GM23338 (cell line): ENCODE measurements around the gene HSPA12A. TPM values are rescaled to one million over a fixed set of nuclear protein-coding genes. Genes with fewer than 3 reads are reported as not detected.

ENCODE experiments used
- ATAC-seq: fragments of 200-7000 bp; cut with Tn5 transposase; 3 replicates; pipeline ENCODE4 v1.9.1; 2020
- DNase-seq: peaks from one replicate; pipeline ENCODE4 v3.0.0-alpha.2; 2015; ENCODE audit warnings: low spot score
- H2AFZ ChIP-seq: fragments of 200-600 bp; sonication (generic); 2 replicates; pipeline ENCODE4 v1.8.0; 2016; ENCODE audit warnings: antibody characterized with exemption, mild to moderate bottlenecking, moderate library complexity
- H3F3A ChIP-seq: fragments of 200-600 bp; sonication (generic); replicated peaks from 2 replicates; pipeline ENCODE4 v1.8.0; 2017; ENCODE audit warnings: antibody characterized with exemption, mixed run types, low read depth
- H3K27ac ChIP-seq: fragments of 200-600 bp; sonication (generic); 2 replicates; pipeline ENCODE4 v1.6.1; 2016; ENCODE audit warnings: low read depth
- H3K27me3 ChIP-seq: fragments of 200-600 bp; sonication (generic); 2 replicates; pipeline ENCODE4 v1.8.0; 2016; ENCODE audit warnings: mild to moderate bottlenecking, mixed run types, moderate library complexity; ENCODE audit not compliant: insufficient read depth
- H3K36me3 ChIP-seq: fragments of 200-600 bp; sonication (generic); 2 replicates; pipeline ENCODE4 v1.8.0; 2016; ENCODE audit warnings: mild to moderate bottlenecking; ENCODE audit not compliant: insufficient read depth
- H3K4me1 ChIP-seq: fragments of 200-600 bp; sonication (generic); 2 replicates; pipeline ENCODE4 v1.8.0; 2016; ENCODE audit warnings: mild to moderate bottlenecking, moderate library complexity; ENCODE audit not compliant: insufficient read depth
- H3K4me2 ChIP-seq: fragments of 200-600 bp; sonication (generic); 2 replicates; pipeline ENCODE4 v1.7.1; 2017; ENCODE audit warnings: mixed run types
- H3K4me3 ChIP-seq: fragments of 200-600 bp; sonication (generic); 2 replicates; pipeline ENCODE4 v1.6.1; 2016; ENCODE audit warnings: mixed run types
- H3K79me2 ChIP-seq: fragments of 200-600 bp; sonication (generic); replicated peaks from 2 replicates; pipeline ENCODE4 v1.8.0; 2017; ENCODE audit warnings: mild to moderate bottlenecking; ENCODE audit not compliant: insufficient read depth
- H3K9me2 ChIP-seq: fragments of 200-600 bp; sonication (generic); 2 replicates; pipeline ENCODE4 v1.8.0; 2017; ENCODE audit not compliant: insufficient read depth
- H4K20me1 ChIP-seq: fragments of 200-600 bp; sonication (generic); replicated peaks from 2 replicates; pipeline ENCODE4 v1.8.0; 2017; ENCODE audit warnings: mild to moderate bottlenecking; ENCODE audit not compliant: insufficient read depth
- H3K27ac Mint-ChIP-seq: 2 replicates; pipeline ENCODE4 v1.8.0; 2020; ENCODE audit warnings: inconsistent platforms, mild to moderate bottlenecking, moderate library complexity, mixed read lengths
- H3K27me3 Mint-ChIP-seq: 3 replicates; pipeline ENCODE4 v1.8.0; 2022; ENCODE audit warnings: low read depth, mild to moderate bottlenecking, moderate library complexity, mixed read lengths, inconsistent platforms; ENCODE audit not compliant: insufficient read depth, poor library complexity
- H3K36me3 Mint-ChIP-seq: 3 replicates; pipeline ENCODE4 v1.8.0; 2021; ENCODE audit warnings: low read depth, mild to moderate bottlenecking, inconsistent platforms, moderate library complexity, mixed read lengths
- H3K4me1 Mint-ChIP-seq: 3 replicates; pipeline ENCODE4 v1.8.0; 2020; ENCODE audit warnings: mild to moderate bottlenecking, inconsistent platforms, mixed read lengths
- H3K4me3 Mint-ChIP-seq: 3 replicates; pipeline ENCODE4 v1.8.0; 2021; ENCODE audit warnings: moderate library complexity, mild to moderate bottlenecking, inconsistent platforms, mixed read lengths
- H3K9me3 Mint-ChIP-seq: 3 replicates; pipeline ENCODE4 v1.8.0; 2020; ENCODE audit warnings: moderate library complexity, mild to moderate bottlenecking, inconsistent platforms, mixed read lengths
- CREB1 ChIP-seq: fragments of 250-450 bp; sonication (Bioruptor Pico); IDR thresholded peaks from 2 replicates; pipeline ENCODE4 v1.5.0; 2020; ENCODE audit warnings: low read depth, mild to moderate bottlenecking, moderate library complexity
- CTCF ChIP-seq, 2 experiments: fragments of 200-600 bp in 1 of 2; sonication (generic) in 1 of 2; conservative IDR thresholded peaks; 2 replicates each; pipeline versions ENCODE4 v1.5.1 to v1.6.1; 2016 to 2017; ENCODE audit warnings: antibody characterized with exemption in 2 of 2, low read depth in 2 of 2, mild to moderate bottlenecking in 2 of 2, moderate library complexity in 1 of 2
- ETS1 ChIP-seq: IDR thresholded peaks from 2 replicates; pipeline ENCODE4 v1.6.1; 2016; ENCODE audit warnings: antibody characterized with exemption
- EZH2 ChIP-seq: fragments of 200-600 bp; sonication (generic); IDR thresholded peaks from one replicate; pipeline ENCODE4 v1.8.0; 2017; ENCODE audit warnings: antibody characterized with exemption, mild to moderate bottlenecking, low read depth; ENCODE audit not compliant: unreplicated experiment
- EZH2phosphoT487 ChIP-seq: fragments of 200-600 bp; sonication (generic); IDR thresholded peaks from one replicate; pipeline ENCODE4 v1.8.1; 2018; ENCODE audit warnings: antibody characterized with exemption; ENCODE audit not compliant: unreplicated experiment
- JUNB ChIP-seq: IDR thresholded peaks from one replicate; pipeline ENCODE4 v1.6.1; 2016; ENCODE audit warnings: antibody characterized with exemption; ENCODE audit not compliant: unreplicated experiment
- NANOG ChIP-seq: IDR thresholded peaks from 2 replicates; pipeline ENCODE4 v1.6.1; 2016; ENCODE audit warnings: antibody characterized with exemption, borderline replicate concordance
- POLR2AphosphoS5 ChIP-seq: IDR thresholded peaks from 2 replicates; pipeline ENCODE4 v1.6.1; 2016; ENCODE audit warnings: antibody characterized with exemption, low read depth
- REST ChIP-seq: IDR thresholded peaks from one replicate; pipeline ENCODE4 v1.6.1; 2018; ENCODE audit warnings: antibody characterized with exemption; ENCODE audit not compliant: unreplicated experiment
- STAT1 ChIP-seq: IDR thresholded peaks from one replicate; pipeline ENCODE4 v1.6.1; 2016; ENCODE audit warnings: antibody characterized with exemption; ENCODE audit not compliant: unreplicated experiment
- ZNF114 ChIP-seq: fragments of 250-450 bp; sonication (Bioruptor Pico); IDR thresholded peaks from 2 replicates; pipeline ENCODE4 v1.5.0; 2020; ENCODE audit warnings: mild to moderate bottlenecking, moderate library complexity
- ZNF331 ChIP-seq: fragments of 250-450 bp; sonication (Bioruptor Pico); IDR thresholded peaks from 2 replicates; pipeline ENCODE4 v1.5.0; 2020; ENCODE audit warnings: low read depth, mild to moderate bottlenecking, moderate library complexity
- ZNF462 ChIP-seq: fragments of 250-450 bp; sonication (Bioruptor Pico); IDR thresholded peaks from 2 replicates; pipeline ENCODE4 v1.5.0; 2020; ENCODE audit warnings: mild to moderate bottlenecking, moderate library complexity
- polyA plus RNA-seq: library from polyadenylated mRNA; unstranded; fragments of >200 nt; fragmentation: Nextera tagmentation; extraction: Ambion mirVana; gene quantifications from 2 replicates; pipeline ENCODE4 v1.2.1, GENCODE V29; 2016
- total RNA-seq: library from RNA; depleted of rRNA; stranded (reverse); fragments of >200 nt; shearing (Covaris generic); gene quantifications from 2 replicates; pipeline ENCODE4 v1.2.3, GENCODE V29; 2014

The HSPA12A gene
- total and polyA plus RNA-seq, 2 experiments from 2014 or later, result 4.4 to 6.3 TPM

- no peaks in the 10 kb centered on the region for H4K20me1 ChIP-seq
- no peaks in the 10 kb centered on the region for H3F3A ChIP-seq
- no peak overlapping the region for H3K4me3 Mint-ChIP-seq
- H3K36me3 Mint-ChIP-seq, result no peaks in the 10 kb centered on the region
- H3K27me3 ChIP-seq, result no peaks in the 10 kb centered on the region
- no peaks in the 10 kb centered on the region for H3K4me1 ChIP-seq
- no peak overlapping the region for H2AFZ ChIP-seq
- H3K36me3 ChIP-seq, result no peaks in the 10 kb centered on the region
- no peak for ATAC-seq
- H3K9me2 ChIP-seq, result no peaks in the 10 kb centered on the region
- no peak overlapping the region for H3K4me2 ChIP-seq
- no peak overlapping the region for H3K4me3 ChIP-seq
- no peak overlapping the region for H3K27ac ChIP-seq
- no peak overlapping the region for H3K27ac Mint-ChIP-seq
- H3K9me3 Mint-ChIP-seq, result peaks cover 2% of the 10 kb centered on the region; the same call in 1 of the 3 replicates
- no peak for TF ChIP-seq CREB1
- TF ChIP-seq EZH2, result no peak
- no peak for TF ChIP-seq ZNF114
- TF ChIP-seq ETS1, result no peak
- TF ChIP-seq NANOG, result no peak
- no peak for TF ChIP-seq REST
- no peak for TF ChIP-seq JUNB
- TF ChIP-seq ZNF462 (CRISPR knock-in tag), result no peak
- TF ChIP-seq EZH2phosphoT487, result no peak
- TF ChIP-seq ZNF331 (CRISPR knock-in tag), result no peak
- no peak for TF ChIP-seq CTCF (conservative IDR thresholded peaks at IDR 0.05; ENCODE audit: low read depth in 2 of 2)
- no peak for TF ChIP-seq POLR2AphosphoS5
- no peak for TF ChIP-seq STAT1
- H3K4me1 Mint-ChIP-seq, result no peaks in the 10 kb centered on the region
- no peak for DNase-seq
- H3K27me3 Mint-ChIP-seq, result peaks cover 4% of the 10 kb centered on the region
- no peaks in the 10 kb centered on the region for H3K79me2 ChIP-seq
These were observed 93.5 kb downstream of the HSPA12A start for GRCh38 chr10:116648903-116649302.
